Psoas muscle (tissue), 8 donors: ENCODE data around the gene PTPRG. TPM values are rescaled to one million over a fixed set of nuclear protein-coding genes. Genes with fewer than 3 reads are reported as not detected.

Source experiments
- ATAC-seq, 4 donors: fragments of 200-7000 bp; cut with Tn5 transposase; one replicate each; pipeline ENCODE4 v1.9.1; 2020; ENCODE audit warnings: moderate library complexity in 3 of 4, mild to moderate bottlenecking in 2 of 4
- DNase-seq, 2 donors: peaks; one replicate each; pipeline ENCODE4 v3.0.0-alpha.2; 2020
- H3K27ac ChIP-seq: fragments of 200-600 bp; one replicate; pipeline ENCODE4 v1.8.0; 2022
- H3K27me3 ChIP-seq, 3 donors: fragments of 200-600 bp in 1 of 3; one replicate each; pipeline versions ENCODE4 v1.6.1 to v1.8.0; 2013 to 2022; ENCODE audit warnings: low read length in 2 of 3, mild to moderate bottlenecking in 2 of 3, moderate library complexity in 1 of 3; ENCODE audit not compliant: insufficient read depth in 3 of 3
- H3K36me3 ChIP-seq, 2 donors: fragments of 200-600 bp in 1 of 2; one replicate each; pipeline versions ENCODE4 v1.6.1 to v1.8.0; 2013 to 2022; ENCODE audit warnings: low read depth in 1 of 2, mild to moderate bottlenecking in 1 of 2, moderate library complexity in 1 of 2; ENCODE audit not compliant: insufficient read depth in 1 of 2
- H3K4me1 ChIP-seq: fragments of 200-600 bp; one replicate; pipeline ENCODE4 v1.8.0; 2022
- H3K4me3 ChIP-seq: fragments of 200-600 bp; one replicate; pipeline ENCODE4 v1.8.0; 2022; ENCODE audit warnings: mild to moderate bottlenecking
- H3K9me3 ChIP-seq: fragments of 200-600 bp; one replicate; pipeline ENCODE4 v1.8.0; 2022
- CTCF ChIP-seq: fragments of 200-600 bp; IDR thresholded peaks from one replicate; pipeline ENCODE4 v1.8.0; 2022; ENCODE audit warnings: antibody characterized with exemption
- WGBS, 3 donors: extraction: QIAGEN DNeasy Blood & Tissue Kit; methylation state at CpG; one replicate each; pipeline versions ENCODE4 v1.1.6 to v1.1.7; 2013; 5-methylcytosine and 5-hydroxymethylcytosine counted together
- intact Hi-C, 2 donors: fragments of 100-400 bp; cut with DNase I; formaldehyde crosslinking; loops; one replicate each; pipeline versions ENCODE4 v1.11.0 to v1.14.2; 2022
- polyA plus RNA-seq, 3 donors: library from polyadenylated mRNA; stranded (reverse); fragments of 200-250 nt; gene quantifications; one replicate each; pipeline ENCODE4 v1.2.3, GENCODE V29; 2013
- total RNA-seq, 4 donors: library from RNA; stranded (reverse); fragmentation: NEBNext Ultra II Directional in 2 of 4; extraction: Animal tissue kit (Norgen Biotek cat#: 25700) in 2 of 4; gene quantifications; one replicate each; pipeline versions ENCODE4 v1.2.1 to v1.2.4, GENCODE V29; 2021 to 2023
- donor health status: healthy with polysubstance abuse.
- donor health status: DM: no; HTN: no; CAD: no; lungs with moderate emphysema.
- donor health status: Bipolar disorder and iron deficiency.
- donor health status: healthy.
- donor health status: DM: yes; HTN: yes; CAD: no.
- donor health status: DM: no; HTN: no; CAD: no.
- donor health status: DM: no; HTN: no; CAD: no.
- donor health status: DM: yes; HTN: yes; CAD: no.

The PTPRG gene
- total and polyA plus RNA-seq, 7 donors, result 4.5 to 29.5 (median 12.6) TPM

GRCh38 chr3:61615643-61616042 lies 54.3 kb downstream of the PTPRG start:
- Histone ChIP-seq H3K27me3 (no peaks in the 10 kb centered on the region), H3K9me3 (no peaks in the 10 kb centered on the region), H3K36me3 (no peaks in the 10 kb centered on the region), H3K4me1 (peaks cover 17% of the 10 kb centered on the region), H3K4me3 (no peak overlapping the region), H3K27ac (no peak overlapping the region)
- ATAC-seq, result peak in 2 of 4 donors; percentile 49 to 84
- WGBS, 3 donors, result 65 to 88% (median 79%) methylated on average over 4 of the region's 4 CpGs
- intact Hi-C loops, result no loop called here
- no peak for TF ChIP-seq CTCF
- DNase-seq, result peak; percentile 23 to 75

- no peaks in the 10 kb centered on the region for H3K9me3 ChIP-seq
- DNase-seq (no peak), ATAC-seq (peak in 1 of 4 donors; percentile 21)
- no peak overlapping the region for H3K27ac ChIP-seq
- H3K27me3 ChIP-seq, result no peaks in the 10 kb centered on the region
- no peaks in the 10 kb centered on the region for H3K36me3 ChIP-seq
- no peak for TF ChIP-seq CTCF
- 81 to 96% (median 88%) methylated on average over 6 of the region's 6 CpGs for WGBS, 3 donors
- H3K4me3 ChIP-seq, result no peak overlapping the region
- peaks cover 17% of the 10 kb centered on the region for H3K4me1 ChIP-seq
- intact Hi-C loops, result no loop called here
Measured at GRCh38 chr3:61616586-61616985, 55.2 kb downstream of the PTPRG start.

GRCh38 chr3:61617041-61617440 lies 55.7 kb downstream of the PTPRG start:
- intact Hi-C loops, result no loop called here
- Histone ChIP-seq H3K4me1 (peaks cover 17% of the 10 kb centered on the region), H3K9me3 (no peaks in the 10 kb centered on the region), H3K4me3 (no peak overlapping the region), H3K27me3 (no peaks in the 10 kb centered on the region), H3K27ac (no peak overlapping the region), H3K36me3 (no peaks in the 10 kb centered on the region)
- ATAC-seq, result peak in 2 of 4 donors; percentile 35 to 48
- no peak for TF ChIP-seq CTCF
- no peak for DNase-seq
- WGBS, 3 donors, result 61 to 82% (median 64%) methylated on average over 4 of the region's 4 CpGs

GRCh38 chr3:61617651-61618050 lies 56.3 kb downstream of the PTPRG start:
- no peak for TF ChIP-seq CTCF
- Histone ChIP-seq H3K36me3 (no peaks in the 10 kb centered on the region), H3K27ac (no peak overlapping the region), H3K4me1 (peaks cover 17% of the 10 kb centered on the region), H3K9me3 (no peaks in the 10 kb centered on the region), H3K4me3 (no peak overlapping the region), H3K27me3 (no peaks in the 10 kb centered on the region)
- ATAC-seq, result no peak
- WGBS, 3 donors, result 65 to 85% (median 73%) methylated on average over 6 of the region's 6 CpGs
- no peak for DNase-seq
- intact Hi-C loops, result no loop called here

GRCh38 chr3:61618231-61618630 lies 56.9 kb downstream of the PTPRG start:
- no peak overlapping the region for H3K4me3 ChIP-seq
- intact Hi-C loops, result no loop called here
- no peaks in the 10 kb centered on the region for H3K27me3 ChIP-seq
- H3K27ac ChIP-seq, result no peak overlapping the region
- DNase-seq (no peak), ATAC-seq (no peak)
- no peaks in the 10 kb centered on the region for H3K9me3 ChIP-seq
- WGBS, 3 donors, result 66 to 91% (median 90%) methylated on average over 2 of the region's 2 CpGs
- no peaks in the 10 kb centered on the region for H3K36me3 ChIP-seq
- H3K4me1 ChIP-seq, result peaks cover 17% of the 10 kb centered on the region
- no peak for TF ChIP-seq CTCF
